ENCODE measurements around the gene SGMS1. TPM values are rescaled to one million over a fixed set of nuclear protein-coding genes. Genes with fewer than 3 reads are reported as not detected.

Gene SGMS1
- total RNA-seq, 1 experiment from 2014 or later, result 34.5 TPM

- no peak overlapping the region for H3K4me3 Mint-ChIP-seq (ENCODE audit: low read depth, unreplicated experiment)
- no peak overlapping the region for H3K27ac Mint-ChIP-seq (ENCODE audit: unreplicated experiment)
- H3K27me3 Mint-ChIP-seq (ENCODE audit: unreplicated experiment), result no peaks in the 10 kb centered on the region
- peaks cover 8% of the 10 kb centered on the region for H3K9me3 Mint-ChIP-seq (ENCODE audit: low read depth, unreplicated experiment)
- BruUV-seq (replicated peaks), result no TSS peak
- TF ChIP-seq CTCF (IDR thresholded peaks at IDR 0.05; ENCODE audit: unreplicated experiment), result no peak
- H3K4me1 Mint-ChIP-seq (ENCODE audit: low read depth, unreplicated experiment), result no peaks in the 10 kb centered on the region
- DNase-seq, result no peak
- no peaks in the 10 kb centered on the region for H3K36me3 Mint-ChIP-seq (ENCODE audit: insufficient read depth, unreplicated experiment)
- intact Hi-C loops (cut with micrococcal nuclease; ENCODE audit: unreplicated experiment), result no loop called here
- CTCF ChIA-PET, result no interaction called here
Observed at GRCh38 chr10:50351483-50352146, 272.1 kb downstream of the SGMS1 start.

DNA sequence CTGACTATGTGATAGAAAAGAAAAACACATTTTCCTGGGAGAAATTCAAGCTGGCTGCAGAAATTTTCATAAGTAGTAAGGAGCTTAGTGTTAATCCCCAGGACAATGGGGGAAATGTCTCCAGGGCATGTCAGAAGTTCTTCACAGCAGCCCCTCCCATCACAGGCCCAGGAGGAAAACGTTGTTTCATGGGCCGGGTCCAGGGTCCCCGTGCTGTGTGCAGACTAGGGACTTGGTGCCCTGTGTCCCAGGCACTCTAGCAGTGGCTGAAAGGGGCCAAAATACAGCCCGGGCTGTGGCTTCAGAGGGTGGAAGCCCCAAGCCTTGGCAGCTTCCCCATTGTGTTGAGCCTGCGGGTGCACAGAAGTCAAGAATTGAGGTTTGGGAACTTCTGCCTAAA is 273.4 kb downstream of the SGMS1 start:
- CTCF ChIA-PET, result no interaction called here

GRCh38 chr10:50349554-50349953 is 274.2 kb downstream of the SGMS1 start:
- H3K27ac Mint-ChIP-seq (ENCODE audit: unreplicated experiment), result no peak overlapping the region
- no peaks in the 10 kb centered on the region for H3K4me1 Mint-ChIP-seq (ENCODE audit: low read depth, unreplicated experiment)
- no peaks in the 10 kb centered on the region for H3K36me3 Mint-ChIP-seq (ENCODE audit: insufficient read depth, unreplicated experiment)
- TF ChIP-seq CTCF (IDR thresholded peaks at IDR 0.05; ENCODE audit: unreplicated experiment), result no peak
- H3K27me3 Mint-ChIP-seq (ENCODE audit: unreplicated experiment), result no peaks in the 10 kb centered on the region
- H3K4me3 Mint-ChIP-seq (ENCODE audit: low read depth, unreplicated experiment), result no peak overlapping the region
- CTCF ChIA-PET, result no interaction called here
- BruUV-seq (replicated peaks), result no TSS peak
- no peak for DNase-seq
- H3K9me3 Mint-ChIP-seq (ENCODE audit: low read depth, unreplicated experiment), result peaks cover 8% of the 10 kb centered on the region
- intact Hi-C loops (cut with micrococcal nuclease; ENCODE audit: unreplicated experiment), result no loop called here

More for the DNA sequence above, 273.4 kb downstream of the SGMS1 start:
- H3K27ac Mint-ChIP-seq (ENCODE audit: unreplicated experiment), result no peak overlapping the region
- no peaks in the 10 kb centered on the region for H3K4me1 Mint-ChIP-seq (ENCODE audit: low read depth, unreplicated experiment)
- peaks cover 8% of the 10 kb centered on the region for H3K9me3 Mint-ChIP-seq (ENCODE audit: low read depth, unreplicated experiment)
- DNase-seq, result no peak
- TF ChIP-seq CTCF (IDR thresholded peaks at IDR 0.05; ENCODE audit: unreplicated experiment), result no peak
- no TSS peak for BruUV-seq (replicated peaks)
- H3K36me3 Mint-ChIP-seq (ENCODE audit: insufficient read depth, unreplicated experiment), result no peaks in the 10 kb centered on the region
- intact Hi-C loops (cut with micrococcal nuclease; ENCODE audit: unreplicated experiment), result no loop called here
- H3K4me3 Mint-ChIP-seq (ENCODE audit: low read depth, unreplicated experiment), result no peak overlapping the region
- H3K27me3 Mint-ChIP-seq (ENCODE audit: unreplicated experiment), result no peaks in the 10 kb centered on the region

GRCh38 chr10:50347394-50347802 is 276.4 kb downstream of the SGMS1 start:
- CTCF ChIA-PET, result no interaction called here
- H3K4me1 Mint-ChIP-seq (ENCODE audit: low read depth, unreplicated experiment), result no peaks in the 10 kb centered on the region
- H3K36me3 Mint-ChIP-seq (ENCODE audit: insufficient read depth, unreplicated experiment), result no peaks in the 10 kb centered on the region
- intact Hi-C loops (cut with micrococcal nuclease; ENCODE audit: unreplicated experiment), result no loop called here
- H3K4me3 Mint-ChIP-seq (ENCODE audit: low read depth, unreplicated experiment), result no peak overlapping the region
- BruUV-seq (replicated peaks), result no TSS peak
- DNase-seq, result no peak
- no peak overlapping the region for H3K27ac Mint-ChIP-seq (ENCODE audit: unreplicated experiment)
- no peak for TF ChIP-seq CTCF (IDR thresholded peaks at IDR 0.05; ENCODE audit: unreplicated experiment)
- no peaks in the 10 kb centered on the region for H3K27me3 Mint-ChIP-seq (ENCODE audit: unreplicated experiment)
- peaks cover 8% of the 10 kb centered on the region for H3K9me3 Mint-ChIP-seq (ENCODE audit: low read depth, unreplicated experiment)
